NCI-H128 (cell line): ENCODE results near the gene ABCC3.

ENCODE experiments used
- DNase-seq: peaks from one replicate; lab custom pipeline; 2025; ENCODE audit not compliant: unreplicated experiment; lab: John Stamatoyannopoulos, UW

ABCC3 gene

DNA sequence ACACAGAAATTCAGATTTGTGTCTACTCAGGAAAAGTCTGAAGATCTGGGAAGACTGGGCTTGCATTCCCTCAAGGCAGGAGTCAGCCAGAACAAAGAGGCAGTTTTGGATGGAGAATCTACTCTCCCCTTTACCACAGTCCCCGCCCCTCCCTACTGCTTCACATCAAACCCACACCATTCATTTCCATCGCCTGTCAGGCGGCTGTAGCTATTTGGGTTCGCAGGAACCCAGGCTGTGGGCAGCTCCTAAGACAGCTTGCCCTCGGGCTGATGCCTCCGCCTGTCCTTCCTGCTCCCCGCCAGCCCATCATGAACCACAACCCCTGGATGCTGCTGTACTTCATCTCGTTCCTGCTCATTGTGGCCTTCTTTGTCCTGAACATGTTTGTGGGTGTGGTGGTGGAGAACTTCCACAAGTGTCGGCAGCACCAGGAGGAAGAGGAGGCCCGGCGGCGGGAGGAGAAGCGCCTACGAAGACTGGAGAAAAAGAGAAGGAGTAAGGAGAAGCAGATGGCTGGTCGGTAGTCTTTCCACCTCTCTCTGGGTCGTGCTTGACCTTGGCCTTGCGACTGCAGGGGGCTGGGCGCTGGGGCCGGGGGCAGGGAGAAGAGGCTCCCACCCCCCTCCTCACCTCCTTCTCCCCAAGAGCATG is 27.0 kb upstream of the ABCC3 start:
- DNase-seq = no peak

DNA sequence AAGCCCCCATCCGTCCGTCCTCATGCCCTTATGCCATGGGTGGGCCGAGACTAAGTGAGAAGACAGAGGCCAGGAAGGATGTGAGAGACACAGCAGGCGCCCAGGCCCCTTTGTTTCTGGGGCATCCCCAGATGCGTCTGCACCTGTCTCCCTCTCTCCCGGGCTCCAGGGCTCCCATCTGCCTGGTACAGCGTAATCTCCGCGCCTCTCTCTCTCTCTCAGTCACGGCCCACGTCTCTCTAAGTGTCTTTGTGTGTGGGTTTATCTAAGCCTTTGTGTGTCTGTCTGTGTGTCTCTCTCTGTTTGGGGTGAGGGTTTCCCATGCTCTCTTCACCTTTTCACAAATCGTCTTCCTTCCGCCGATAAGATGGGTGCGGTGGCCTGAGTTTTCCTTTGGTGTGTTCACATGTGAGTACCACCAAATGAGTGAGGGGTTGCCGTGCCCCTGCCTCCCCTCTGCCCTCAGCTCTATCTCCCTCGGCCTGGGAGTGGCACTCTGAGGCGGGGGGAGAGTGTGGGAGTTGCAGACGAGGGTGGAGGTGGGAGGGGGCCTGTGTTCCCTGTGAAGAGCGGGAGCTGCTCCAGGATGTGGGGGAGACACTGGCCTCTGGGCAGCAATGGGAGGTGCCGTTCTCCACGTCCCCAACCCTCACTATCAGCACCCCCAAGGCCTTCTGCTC is 25.8 kb upstream of the ABCC3 start:
- peak; percentile 35 for DNase-seq

- no peak for DNase-seq
These were observed 25.2 kb upstream of the ABCC3 start for GRCh38 chr17:50609380-50610074.

- no peak for DNase-seq
These were observed 23.0 kb upstream of the ABCC3 start for GRCh38 chr17:50611634-50612033.

- DNase-seq = no peak
These were observed 22.4 kb upstream of the ABCC3 start for GRCh38 chr17:50612281-50612680.

- DNase-seq = no peak
These were observed 21.4 kb upstream of the ABCC3 start for GRCh38 chr17:50613007-50613992.

GRCh38 chr17:50614471-50615051 is 20.1 kb upstream of the ABCC3 start:
- DNase-seq = no peak

- DNase-seq = no peak
These were observed 18.9 kb upstream of the ABCC3 start for GRCh38 chr17:50615828-50616227.

DNA sequence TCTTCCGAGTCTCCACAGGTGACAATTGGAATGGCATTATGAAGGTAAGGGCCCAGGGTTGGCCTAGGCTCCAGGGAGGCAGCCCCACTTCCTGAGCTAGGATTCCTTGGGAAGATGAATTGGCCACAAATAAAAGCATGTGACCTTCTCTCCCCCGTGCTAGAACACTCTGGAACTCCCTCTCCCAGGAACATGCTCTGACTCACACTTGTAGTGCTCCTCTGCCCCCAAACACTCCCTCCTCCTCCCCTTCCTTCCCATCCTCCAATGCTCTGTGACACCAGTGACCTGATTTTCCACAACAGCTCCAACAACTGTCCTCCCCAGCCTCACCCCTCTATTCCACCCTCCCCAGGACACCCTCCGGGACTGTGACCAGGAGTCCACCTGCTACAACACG is 16.4 kb upstream of the ABCC3 start:
- no peak for DNase-seq

DNA sequence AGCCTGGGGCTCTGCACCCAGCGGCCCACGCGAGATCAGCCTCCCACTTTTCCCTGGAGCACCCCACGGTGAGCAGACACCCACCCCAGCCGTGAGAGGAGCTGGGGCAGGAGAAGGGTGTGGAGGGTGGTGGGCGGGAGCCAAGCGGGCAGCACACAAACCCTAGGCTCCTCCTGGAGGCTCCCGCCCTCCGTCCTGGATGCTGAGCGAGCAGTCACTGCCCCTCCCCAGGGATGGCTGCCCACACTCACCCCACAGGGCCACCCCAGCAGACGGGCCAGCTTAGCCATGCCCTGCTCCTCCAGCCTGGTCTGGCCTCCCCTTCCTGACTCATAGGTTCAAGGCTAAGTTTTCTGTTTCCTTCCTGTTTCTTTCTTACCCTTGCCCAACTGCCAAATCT is 15.7 kb upstream of the ABCC3 start:
- no peak for DNase-seq

GRCh38 chr17:50619489-50619888 is 15.2 kb upstream of the ABCC3 start:
- no peak for DNase-seq

DNA sequence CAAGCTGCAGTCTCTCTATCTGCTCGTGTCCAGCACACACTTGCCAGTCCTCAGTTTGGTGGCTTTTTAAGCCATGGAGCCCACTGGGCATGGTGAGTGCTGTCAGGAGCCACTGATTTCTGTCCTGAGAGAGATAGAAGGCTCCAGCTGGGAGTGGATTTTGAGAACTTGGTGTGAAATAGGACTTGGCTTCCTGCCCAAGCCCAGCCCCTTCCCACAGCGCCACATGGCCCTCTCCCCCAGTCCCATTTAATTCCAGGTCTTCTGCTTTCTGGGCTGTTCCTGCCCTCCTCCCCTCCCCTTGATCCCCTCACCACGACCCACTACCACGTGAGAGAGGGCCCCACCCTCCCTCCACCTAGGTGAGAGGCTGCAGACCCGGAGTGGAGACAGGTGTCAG is 14.4 kb upstream of the ABCC3 start:
- DNase-seq = no peak

DNA sequence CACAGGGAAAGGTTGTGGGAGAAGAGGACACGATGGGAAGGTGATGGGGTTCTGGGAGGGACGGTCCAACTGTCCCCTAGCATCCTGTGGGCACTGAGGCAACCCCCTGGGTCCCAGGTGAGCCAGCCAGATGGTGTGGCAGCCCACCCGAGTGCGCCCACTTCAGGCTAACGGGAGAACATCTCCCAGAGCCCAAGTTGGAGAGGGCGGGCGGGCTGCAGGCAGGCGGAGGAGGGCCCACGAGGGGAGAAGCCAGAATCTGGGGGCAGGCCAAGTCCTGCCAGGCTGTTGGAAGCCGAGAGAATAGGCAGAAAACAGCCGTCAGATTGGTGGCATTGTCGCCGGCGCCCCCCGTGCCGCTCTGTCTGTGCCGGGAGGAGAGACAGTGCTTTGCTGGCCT is 13.8 kb upstream of the ABCC3 start:
- no peak for DNase-seq

GRCh38 chr17:50621574-50622031 is 13.1 kb upstream of the ABCC3 start:
- DNase-seq = no peak

GRCh38 chr17:50624321-50624934 is 10.3 kb upstream of the ABCC3 start:
- no peak for DNase-seq

DNA sequence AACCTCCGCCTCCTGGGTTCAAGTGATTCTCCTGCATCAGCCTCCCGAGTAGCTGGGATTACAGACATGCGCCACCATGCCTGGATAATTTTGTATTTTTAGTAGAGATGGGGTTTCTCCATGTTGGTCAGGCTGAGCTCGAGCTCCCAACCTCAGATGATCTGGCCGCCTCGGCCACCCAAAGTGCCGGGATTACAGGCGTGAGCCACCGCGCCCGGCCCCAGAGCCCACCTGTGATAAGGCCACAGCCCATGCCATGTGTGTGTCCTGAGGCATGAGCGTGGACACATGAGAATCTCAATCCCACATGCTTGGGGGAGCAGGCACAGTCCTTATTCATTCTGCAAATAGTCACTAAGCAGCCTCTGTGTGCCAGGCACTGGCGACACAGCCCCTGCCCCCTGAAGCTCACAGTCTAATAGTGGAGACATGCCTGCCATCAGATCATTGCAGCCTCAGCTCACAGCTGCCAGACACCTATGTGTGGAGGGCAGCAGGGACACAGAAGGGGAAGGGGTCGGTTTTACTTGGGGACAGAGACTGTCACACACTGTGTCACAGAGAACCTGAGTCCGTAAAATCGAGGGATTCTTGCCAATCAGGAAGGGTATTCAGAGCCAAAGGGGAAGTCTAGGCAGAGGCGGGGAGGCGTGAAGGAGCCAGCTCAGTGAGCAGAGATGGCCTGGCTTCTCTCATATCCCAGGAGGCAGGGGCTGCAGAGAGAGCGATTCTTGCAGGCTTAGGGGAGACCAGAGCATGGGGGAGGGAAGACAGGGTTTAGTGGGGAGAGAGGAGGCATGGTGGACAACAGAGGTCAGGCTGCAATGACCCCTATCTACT is 9.4 kb upstream of the ABCC3 start:
- no peak for DNase-seq

DNA sequence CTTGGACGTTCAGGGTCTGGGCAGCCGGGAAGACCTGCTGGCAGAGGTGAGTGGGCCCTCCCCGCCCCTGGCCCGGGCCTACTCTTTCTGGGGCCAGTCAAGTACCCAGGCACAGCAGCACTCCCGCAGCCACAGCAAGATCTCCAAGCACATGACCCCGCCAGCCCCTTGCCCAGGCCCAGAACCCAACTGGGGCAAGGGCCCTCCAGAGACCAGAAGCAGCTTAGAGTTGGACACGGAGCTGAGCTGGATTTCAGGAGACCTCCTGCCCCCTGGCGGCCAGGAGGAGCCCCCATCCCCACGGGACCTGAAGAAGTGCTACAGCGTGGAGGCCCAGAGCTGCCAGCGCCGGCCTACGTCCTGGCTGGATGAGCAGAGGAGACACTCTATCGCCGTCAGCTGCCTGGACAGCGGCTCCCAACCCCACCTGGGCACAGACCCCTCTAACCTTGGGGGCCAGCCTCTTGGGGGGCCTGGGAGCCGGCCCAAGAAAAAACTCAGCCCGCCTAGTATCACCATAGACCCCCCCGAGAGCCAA is 8.6 kb upstream of the ABCC3 start:
- no peak for DNase-seq

- DNase-seq = no peak
These were observed 7.5 kb upstream of the ABCC3 start for GRCh38 chr17:50627036-50627781.
